ENCODE results near the gene RALGPS1. TPM values are rescaled to one million over a fixed set of nuclear protein-coding genes. Genes with fewer than 3 reads are reported as not detected.

The RALGPS1 gene
- polyA plus RNA-seq, 1 donor, result 7.9 TPM

DNA sequence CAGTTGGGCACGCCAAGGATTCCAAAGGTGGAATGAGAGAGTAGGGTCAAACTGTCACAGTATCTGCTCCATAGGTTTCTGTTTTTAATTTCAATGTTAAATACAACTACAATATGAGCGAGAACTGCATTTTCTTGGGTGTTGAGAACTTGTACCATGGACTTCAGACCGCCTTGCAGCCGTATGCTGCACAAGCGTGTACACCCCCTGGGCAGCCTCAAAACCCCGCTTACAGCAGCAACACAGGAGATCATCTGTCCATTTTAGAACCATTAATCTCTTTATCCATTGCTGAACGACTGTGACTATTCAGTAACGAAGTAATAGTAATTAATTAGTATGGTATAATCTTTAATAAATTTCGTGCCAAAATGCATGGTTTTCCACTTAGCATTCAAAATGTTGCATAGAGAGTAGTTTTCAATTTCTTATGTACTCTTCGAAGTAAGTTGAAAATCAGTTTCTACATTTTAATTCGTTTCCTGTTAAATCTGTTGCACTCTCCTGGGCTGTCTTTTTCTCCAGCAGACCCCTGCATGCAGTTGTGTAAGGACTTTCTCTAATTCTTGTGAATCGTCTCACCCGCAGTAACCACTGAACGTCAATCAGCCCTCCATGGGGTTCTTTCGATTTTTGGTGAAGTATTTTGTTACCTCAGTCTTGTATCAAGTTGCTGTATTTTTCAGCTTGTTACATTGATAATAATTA, 308.0 kb downstream of the RALGPS1 start:
- no peak for DNase-seq (ENCODE audit: low read depth)

DNA sequence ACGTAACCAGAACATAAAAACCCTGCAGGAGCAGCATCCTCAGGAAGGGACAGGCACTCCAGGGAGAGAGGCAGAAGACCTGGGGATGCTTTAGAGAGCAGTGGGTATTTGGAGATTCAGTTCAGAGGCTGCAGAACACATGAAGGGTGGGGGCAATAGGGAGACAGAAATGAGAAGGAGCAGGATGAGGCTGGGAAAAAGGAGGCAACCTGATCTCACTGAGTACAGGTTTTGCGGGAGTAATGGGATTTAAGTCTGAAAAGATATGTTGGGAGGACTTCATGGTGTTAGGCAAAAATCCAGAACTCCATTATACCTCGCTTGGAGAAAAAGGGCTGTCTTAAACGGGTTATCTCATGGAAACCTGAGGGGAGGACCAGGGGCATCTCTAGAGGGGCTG, 308.7 kb downstream of the RALGPS1 start:
- DNase-seq (ENCODE audit: low read depth), result no peak

- DNase-seq (ENCODE audit: low read depth), result no peak
Observed at GRCh38 chr9:127223810-127224177, 309.2 kb downstream of the RALGPS1 start.

DNA sequence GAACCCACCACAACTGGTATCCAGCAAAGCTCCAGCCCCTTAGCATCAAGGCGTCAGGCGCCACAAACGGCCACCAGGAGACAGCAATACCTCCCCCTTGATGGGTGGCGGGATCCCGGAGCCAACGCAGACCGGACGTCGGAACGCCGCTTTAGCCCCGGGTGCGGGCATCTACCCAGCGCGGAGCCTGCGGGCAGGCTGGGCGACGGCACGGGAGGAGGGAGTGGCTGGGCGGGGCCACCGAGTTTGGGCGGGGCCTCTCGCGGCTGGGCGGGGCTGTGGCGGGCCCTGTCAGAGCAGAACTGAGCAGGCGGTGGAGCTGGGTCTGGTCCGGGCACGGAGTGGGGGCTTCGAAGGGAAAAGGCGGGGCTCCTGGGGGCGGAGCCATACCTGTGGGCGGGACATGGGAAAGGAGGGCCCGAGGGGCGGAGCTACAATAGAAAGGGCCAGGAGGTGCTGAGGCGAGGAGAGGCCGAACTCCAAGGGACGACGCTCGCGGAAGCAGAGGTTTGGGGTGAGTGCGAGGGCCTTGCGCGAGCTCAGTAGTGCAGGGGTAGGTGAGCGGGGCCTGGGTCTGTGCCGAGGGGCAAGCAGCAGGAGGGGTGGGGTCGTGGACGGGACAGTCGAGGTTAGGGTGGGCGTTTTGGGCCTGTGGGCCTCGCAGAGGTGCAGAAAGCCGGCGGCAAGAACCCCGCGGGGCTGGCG, 309.7 kb downstream of the RALGPS1 start:
- no peak for DNase-seq (ENCODE audit: low read depth)

DNA sequence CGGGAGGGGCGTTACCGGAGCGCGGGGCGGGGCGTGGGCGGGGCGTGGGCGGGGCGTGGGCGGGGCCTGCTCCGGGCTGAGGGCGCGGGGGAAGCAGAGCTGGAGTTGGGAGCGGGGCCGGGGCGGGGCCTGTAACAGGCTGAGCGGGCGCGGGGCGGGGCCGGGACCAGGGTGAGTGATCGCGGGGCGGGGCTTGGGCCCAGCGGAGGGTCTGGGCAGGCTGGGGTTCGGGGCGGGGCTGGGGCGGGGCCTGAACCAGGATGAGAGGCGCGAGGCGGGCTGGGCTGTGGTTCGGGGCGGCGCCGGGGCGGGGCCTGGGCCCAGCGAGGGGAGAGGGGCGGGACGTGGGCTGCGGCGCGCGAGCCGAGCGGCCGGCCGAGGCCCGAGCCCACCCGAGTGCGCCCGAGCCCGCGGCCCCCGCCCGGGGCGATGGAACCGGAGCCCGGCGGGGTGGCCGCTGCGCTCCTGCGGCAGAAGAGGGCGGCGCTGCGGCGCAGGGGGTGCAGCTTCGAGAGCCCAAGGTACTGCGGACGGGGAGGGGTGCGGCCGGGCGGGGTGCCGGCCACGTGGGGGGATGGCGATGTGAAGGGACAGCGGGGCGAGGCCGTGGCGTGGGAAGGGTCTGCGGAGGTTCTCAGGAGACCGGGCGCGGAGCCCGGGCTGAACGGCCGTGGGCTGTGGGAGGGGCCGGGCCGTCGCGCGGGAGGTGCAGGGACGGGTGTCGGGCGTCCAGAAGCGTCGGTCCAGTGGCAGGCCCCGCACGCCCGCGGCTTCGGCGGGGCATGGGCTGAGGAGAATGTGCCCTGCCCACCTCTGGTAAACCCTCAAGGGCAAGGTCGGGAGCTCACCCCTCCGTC, 310.5 kb downstream of the RALGPS1 start:
- DNase-seq (ENCODE audit: low read depth), result no peak

GRCh38 chr9:127225801-127226625, 311.4 kb downstream of the RALGPS1 start:
- no peak for DNase-seq (ENCODE audit: low read depth)

DNA sequence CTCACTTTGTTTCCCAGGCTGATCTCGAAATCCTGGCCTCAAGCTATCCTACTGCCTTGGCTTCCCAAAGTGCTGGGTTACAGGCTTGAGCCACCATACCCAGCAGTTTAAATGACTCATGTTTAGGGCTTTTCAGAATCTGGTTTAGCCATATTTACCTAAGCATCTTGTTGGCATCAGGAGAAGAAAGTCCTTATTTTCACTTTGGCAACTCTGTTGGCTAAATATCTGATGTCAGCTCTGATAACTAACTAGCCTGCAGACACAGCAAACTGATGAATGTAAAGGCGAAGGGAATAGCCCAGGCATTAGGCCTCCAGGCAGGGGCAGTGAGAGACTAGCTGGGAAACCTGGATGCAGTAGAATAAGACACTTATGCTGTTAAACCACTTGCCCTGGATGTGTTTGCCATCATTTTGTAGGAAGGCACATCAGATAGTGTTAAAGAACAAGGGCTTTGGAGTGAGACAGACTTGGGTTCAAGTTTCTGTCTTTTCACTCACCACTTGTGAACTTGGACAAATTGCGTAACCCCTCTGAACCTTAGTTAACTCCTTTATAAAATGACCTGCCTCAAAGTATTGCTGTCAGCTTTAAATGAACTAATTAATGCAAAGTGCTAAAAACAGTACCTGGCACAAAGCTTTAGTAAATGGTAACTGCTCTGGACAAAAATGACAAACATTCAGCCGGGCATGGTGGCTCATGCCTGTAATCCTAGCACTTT, 315.3 kb downstream of the RALGPS1 start:
- no peak for DNase-seq (ENCODE audit: low read depth)

- no peak for DNase-seq (ENCODE audit: low read depth)
Observed at GRCh38 chr9:127231666-127232065, 317.1 kb downstream of the RALGPS1 start.

DNA sequence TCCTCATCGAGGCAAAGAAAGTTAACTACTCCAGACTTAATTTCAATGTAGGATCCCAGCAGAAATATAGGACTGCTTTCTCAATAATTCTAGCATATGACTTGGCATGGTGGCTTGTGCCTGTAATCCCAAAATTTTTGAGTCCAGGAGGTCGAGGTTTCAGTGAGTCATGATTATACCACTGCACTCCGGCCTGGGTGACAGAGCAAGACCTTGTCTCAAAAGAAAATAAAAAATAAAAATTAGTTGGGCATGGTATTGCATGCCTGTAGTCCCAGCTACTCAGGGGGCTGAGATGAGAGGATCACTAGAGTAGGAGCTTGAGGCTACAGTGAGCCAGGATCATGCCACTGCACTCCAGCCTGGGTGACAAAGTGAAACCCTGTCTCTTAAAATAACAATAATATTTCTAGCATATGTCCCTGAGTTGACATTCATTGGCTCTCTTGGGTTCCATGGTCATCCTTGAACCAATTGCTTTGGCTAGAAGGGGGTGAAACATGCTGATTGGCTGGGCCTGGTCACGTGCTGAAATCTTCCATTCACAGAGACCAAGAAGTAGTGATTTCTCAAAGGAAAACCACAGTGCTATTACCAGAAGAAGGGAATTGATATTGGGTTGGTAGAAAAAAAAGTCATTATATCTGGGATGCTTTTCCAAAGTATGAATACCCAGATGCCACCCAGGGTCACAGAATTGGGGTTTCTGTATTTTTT, 318.4 kb downstream of the RALGPS1 start:
- no peak for DNase-seq (ENCODE audit: low read depth)

DNA sequence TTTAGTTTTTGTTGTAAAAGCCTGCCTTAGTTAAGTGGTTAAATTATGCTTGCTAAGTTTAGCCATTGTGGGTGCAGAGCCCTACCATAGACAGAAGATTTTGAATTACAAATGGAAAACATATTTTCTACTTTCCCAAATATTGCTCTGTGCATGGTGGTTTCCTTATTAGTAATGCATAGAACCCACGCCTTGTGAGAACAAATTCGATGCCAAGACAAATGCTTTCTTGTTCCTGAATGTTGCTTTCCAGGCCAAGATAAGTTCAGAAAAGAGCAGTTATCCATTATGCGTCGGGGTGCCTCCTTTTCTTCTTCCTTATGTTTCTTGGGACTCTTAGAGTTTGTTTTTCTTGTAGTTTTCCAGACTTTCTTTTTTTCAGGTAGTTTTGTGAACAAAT, 319.0 kb downstream of the RALGPS1 start:
- no peak for DNase-seq (ENCODE audit: low read depth)

DNA sequence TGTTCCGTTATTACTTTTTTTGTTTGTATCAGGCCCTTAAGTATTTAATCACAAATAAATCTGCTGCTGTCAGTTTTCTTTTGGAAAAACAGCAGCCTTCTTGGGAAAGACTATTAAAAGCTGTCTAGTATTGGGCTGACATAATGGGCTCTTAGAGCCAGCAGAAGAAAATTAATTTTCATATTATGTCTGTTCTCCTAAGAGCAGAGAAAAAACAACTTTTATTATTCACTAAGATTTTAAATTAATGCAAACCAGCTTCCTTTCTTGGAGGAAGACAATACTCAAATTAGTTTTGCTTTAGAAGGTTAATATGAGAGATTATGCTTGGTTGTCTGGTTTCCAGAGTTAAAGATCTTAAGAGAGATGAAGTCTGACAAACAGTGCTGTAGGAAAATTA, 319.4 kb downstream of the RALGPS1 start:
- DNase-seq (ENCODE audit: low read depth), result no peak

- no peak for DNase-seq (ENCODE audit: low read depth)
Observed at GRCh38 chr9:127237801-127238200, 323.2 kb downstream of the RALGPS1 start.

- DNase-seq (ENCODE audit: low read depth), result no peak
Observed at GRCh38 chr9:127241354-127241753, 326.8 kb downstream of the RALGPS1 start.

DNA sequence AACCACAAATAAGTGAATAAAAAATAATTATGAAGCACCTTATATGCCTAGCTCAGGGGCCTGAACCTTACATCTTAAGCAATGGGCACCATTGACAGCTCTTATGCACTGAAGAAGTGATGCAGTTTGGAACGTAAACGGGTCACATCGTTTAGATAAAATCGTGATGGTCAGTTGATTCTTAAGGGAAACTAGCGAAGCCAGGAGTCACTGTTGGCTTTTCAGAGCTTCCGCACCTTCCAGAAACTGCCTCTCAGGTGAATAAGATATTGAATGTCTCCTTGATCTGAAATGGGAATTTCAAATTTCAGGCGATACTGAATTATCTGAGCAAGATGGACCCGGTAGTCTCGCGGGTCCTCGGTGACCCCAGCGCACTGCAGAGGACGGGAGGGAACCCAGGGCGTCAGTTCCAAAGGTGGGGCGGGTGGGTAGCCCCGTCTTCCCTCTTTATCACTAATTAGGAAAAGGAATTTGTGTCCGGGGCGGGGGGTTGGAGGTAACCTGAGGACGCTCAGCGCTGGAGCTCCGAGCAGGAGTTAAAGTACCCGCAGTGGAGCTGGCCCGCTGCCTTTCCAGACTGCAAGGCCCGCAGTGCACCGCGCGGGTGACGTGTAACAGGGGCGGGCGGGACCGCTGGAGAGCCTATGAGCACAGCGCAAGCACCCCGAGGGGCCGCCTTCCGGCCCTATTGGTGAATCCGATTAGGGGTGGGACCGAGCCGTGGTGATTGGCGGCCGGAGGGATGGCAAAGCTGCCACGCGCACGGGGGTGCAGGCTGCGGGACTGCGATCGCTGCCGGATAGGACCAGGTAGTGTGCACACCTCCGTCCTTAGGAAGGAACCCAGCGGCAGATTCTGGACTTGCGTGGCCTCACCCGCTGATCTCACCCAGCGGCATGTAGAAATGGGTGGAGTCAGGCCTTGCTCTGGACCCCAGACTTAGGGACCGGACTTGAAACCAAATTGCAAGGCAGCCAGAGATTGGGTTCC, 330.3 kb downstream of the RALGPS1 start:
- DNase-seq (ENCODE audit: low read depth), result peak; percentile 89

DNA sequence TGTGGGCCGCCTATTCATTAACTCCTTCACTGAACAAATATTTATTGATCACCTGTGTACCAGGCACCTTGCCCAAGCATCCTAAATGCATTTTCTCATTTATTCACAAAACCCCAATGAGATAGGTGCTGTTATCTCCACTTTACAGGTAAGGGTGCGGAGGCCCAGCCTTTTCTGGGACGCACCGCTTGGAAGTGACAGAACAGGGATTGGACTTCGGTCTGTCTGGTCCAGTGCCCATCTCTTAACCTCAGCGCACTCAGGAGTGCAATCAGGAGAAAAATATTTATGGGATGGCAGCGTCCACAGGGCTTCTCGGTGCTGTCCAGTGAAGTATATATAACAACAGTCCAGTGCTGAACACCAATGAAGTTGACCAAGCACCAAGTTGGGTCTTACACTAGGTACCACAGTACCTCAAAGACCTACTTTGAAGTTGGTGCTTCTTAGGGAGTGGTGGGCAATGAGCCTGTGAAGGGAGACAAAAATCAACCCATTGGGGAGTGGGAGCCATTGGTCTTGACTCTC, 331.1 kb downstream of the RALGPS1 start:
- DNase-seq (ENCODE audit: low read depth), result no peak

DNA sequence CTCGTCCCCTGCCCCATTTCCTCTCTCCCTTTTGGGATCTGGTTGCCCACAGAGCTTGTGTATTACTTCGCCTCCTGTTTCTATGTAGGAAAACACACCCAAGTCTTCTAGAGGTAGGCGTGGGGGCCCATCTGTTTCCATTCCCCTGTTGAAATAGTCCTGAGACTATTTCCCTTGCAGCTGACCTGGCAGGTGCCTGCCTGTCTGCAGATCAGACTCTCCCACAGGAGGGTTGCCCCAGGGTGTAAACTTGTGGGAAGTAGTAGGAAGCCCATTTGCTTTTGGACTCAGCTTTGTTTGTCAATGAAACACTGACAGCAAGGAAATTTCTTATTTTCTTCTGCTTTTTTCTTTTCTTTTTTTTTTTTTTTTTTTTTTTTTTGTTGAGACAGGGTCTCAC, 333.7 kb downstream of the RALGPS1 start:
- no peak for DNase-seq (ENCODE audit: low read depth)

GRCh38 chr9:127249877-127250276, 335.3 kb downstream of the RALGPS1 start:
- DNase-seq (ENCODE audit: low read depth), result no peak

GRCh38 chr9:127250896-127251391, 336.4 kb downstream of the RALGPS1 start:
- no peak for DNase-seq (ENCODE audit: low read depth)

Data from forelimb muscle (tissue), 1 donor.